HCT116 (cell line): ENCODE data around the gene SMIM32. TPM values are rescaled to one million over a fixed set of nuclear protein-coding genes. Genes with fewer than 3 reads are reported as not detected.

Source experiments
- ATAC-seq: fragments of 200-7000 bp; cut with Tn5 transposase; 2 replicates; pipeline ENCODE4 v1.9.1; 2020; ENCODE audit warnings: mild to moderate bottlenecking, moderate library complexity
- BruUV-seq: library from RNA; stranded (reverse); fragments of 400-500 nt; replicated peaks from 2 replicates; lab custom pipeline; 2021; lab: Mats Ljungman, UMichigan
- CTCF ChIA-PET: fragments of 300-600 bp; sonication (Branson Sonifier 250); formaldehyde crosslinking; loops from one replicate; lab custom pipeline; 2021; ENCODE audit warnings: antibody characterized with exemption; lab: Charles Lee
- POLR2A ChIA-PET: fragments of 300-600, 350-600 bp; sonication (Branson Sonifier 250); formaldehyde crosslinking; loops from one replicate; lab custom pipeline; 2021; ENCODE audit warnings: antibody characterized with exemption; lab: Charles Lee
- RAD21 ChIA-PET, 2 experiments: fragments of 300-600 bp; sonication (Branson Sonifier 250); formaldehyde crosslinking; loops; one replicate each; lab custom pipeline; 2023; ENCODE audit warnings: low total read pairs in 2 of 2; ENCODE audit not compliant: uncharacterized antibody in 2 of 2, unreplicated experiment in 2 of 2, low non-redundant PET in 1 of 2; lab: Charles Lee
- DNase-seq: peaks from one replicate; pipeline ENCODE4 v3.0.0-alpha.2; 2010; ENCODE audit warnings: low read depth, low spot score
- H2AFZ ChIP-seq: fragments of 200-600 bp; shearing (Covaris generic), sonication (generic); 2 replicates; pipeline ENCODE4 v1.6.1; 2017; ENCODE audit warnings: low read depth, mixed run types, mixed read lengths, antibody characterized with exemption, low read length; ENCODE audit not compliant: poor library complexity, severe bottlenecking
- H3K27ac ChIP-seq: 2 replicates; pipeline ENCODE4 v1.5.1; 2012; ENCODE audit warnings: low read depth, low read length
- H3K27me3 ChIP-seq: fragments of 200-600 bp; sonication (generic); 2 replicates; pipeline ENCODE4 v1.6.1; 2016; ENCODE audit warnings: mixed run types, low read length, mixed read lengths; ENCODE audit not compliant: insufficient read depth
- H3K36me3 ChIP-seq, 2 experiments: fragments of 200-500 bp in 1 of 2; fragments of 200-600 bp in 1 of 2; sonication (Bioruptor generic) in 1 of 2; sonication (generic) in 1 of 2; 2 replicates each; pipeline versions ENCODE4 v1.5.1 to v1.6.1; 2014 to 2016; ENCODE audit warnings: low read length in 2 of 2, inconsistent platforms in 1 of 2, mixed read lengths in 1 of 2, mixed run types in 1 of 2; ENCODE audit not compliant: insufficient read depth in 2 of 2, control insufficient read depth in 1 of 2
- H3K4me1 ChIP-seq, 2 experiments: fragments of 200-600 bp in 1 of 2; sonication (generic) in 1 of 2; 2 replicates each; pipeline versions ENCODE4 v1.5.1 to v1.6.1; 2012 to 2017; ENCODE audit warnings: low read length in 2 of 2, inconsistent platforms in 1 of 2, mild to moderate bottlenecking in 1 of 2, mixed read lengths in 1 of 2, mixed run types in 1 of 2, moderate library complexity in 1 of 2; ENCODE audit not compliant: insufficient read depth in 2 of 2, control insufficient read depth in 1 of 2
- H3K4me2 ChIP-seq: fragments of 200-600 bp; sonication (generic); 2 replicates; pipeline ENCODE4 v1.6.1; 2017; ENCODE audit warnings: mixed run types, low read length, mixed read lengths
- H3K4me3 ChIP-seq, 2 experiments: fragments of 200-600 bp in 1 of 2; sonication (generic) in 1 of 2; replicated peaks in 1 of 2; 2 replicates each; pipeline ENCODE4 v1.5.1; 2011 to 2016; ENCODE audit warnings: low read length in 2 of 2, control low read depth in 1 of 2, low read depth in 1 of 2, mild to moderate bottlenecking in 1 of 2, mixed read lengths in 1 of 2, mixed run types in 1 of 2
- H3K79me2 ChIP-seq: fragments of 200-600 bp; sonication (generic); 2 replicates; pipeline ENCODE4 v1.6.1; 2017; ENCODE audit warnings: mild to moderate bottlenecking, mixed run types, low read length, moderate library complexity, mixed read lengths; ENCODE audit not compliant: insufficient read depth
- H3K9ac ChIP-seq: fragments of 200-600 bp; sonication (generic); 2 replicates; pipeline ENCODE4 v1.6.1; 2016; ENCODE audit warnings: low read length, mixed read lengths
- H3K9me2 ChIP-seq: fragments of 200-600 bp; sonication (generic), shearing (Covaris generic); 2 replicates; pipeline ENCODE4 v1.6.1; 2017; ENCODE audit warnings: mixed run types, mild to moderate bottlenecking, moderate library complexity; ENCODE audit not compliant: insufficient read depth
- H3K9me3 ChIP-seq, 2 experiments: fragments of 200-500 bp in 1 of 2; fragments of 200-600 bp in 1 of 2; sonication (Bioruptor generic) in 1 of 2; sonication (generic) in 1 of 2; 2 replicates each; pipeline ENCODE4 v1.6.1; 2014 to 2017; ENCODE audit warnings: low read length in 2 of 2, mixed read lengths in 2 of 2, inconsistent platforms in 1 of 2, low read depth in 1 of 2, mild to moderate bottlenecking in 1 of 2, mixed run types in 1 of 2, moderate library complexity in 1 of 2; ENCODE audit not compliant: control insufficient read depth in 1 of 2, insufficient read depth in 1 of 2
- H4K20me1 ChIP-seq: fragments of 200-600 bp; sonication (generic), shearing (Covaris generic); 2 replicates; pipeline ENCODE4 v1.6.1; 2017; ENCODE audit warnings: mixed run types, mild to moderate bottlenecking, moderate library complexity; ENCODE audit not compliant: insufficient read depth
- ELF1 ChIP-seq: IDR thresholded peaks from 2 replicates; pipeline ENCODE4 v1.6.1; 2012; ENCODE audit warnings: low read depth, borderline replicate concordance
- EZH2 ChIP-seq: fragments of 200-600 bp; sonication (generic); IDR thresholded peaks from 2 replicates; pipeline ENCODE4 v1.6.1; 2017; ENCODE audit warnings: antibody characterized with exemption, mixed run types
- POLR2A ChIP-seq: IDR thresholded peaks from 2 replicates; pipeline ENCODE4 v1.7.0; 2011; ENCODE audit warnings: borderline replicate concordance; ENCODE audit not compliant: insufficient read depth, insufficient read length; ENCODE audit errors: extremely low read depth
- REST ChIP-seq: IDR thresholded peaks from 2 replicates; pipeline ENCODE4 v1.6.1; 2012; ENCODE audit warnings: low read depth
- SIN3A ChIP-seq: IDR thresholded peaks from 2 replicates; pipeline ENCODE4 v1.6.1; 2012; ENCODE audit warnings: low read depth
- SRF ChIP-seq: IDR thresholded peaks from 2 replicates; pipeline ENCODE4 v1.6.1; 2012; ENCODE audit warnings: low read depth
- ZNF274 ChIP-seq: fragments of 200-500 bp; sonication (Bioruptor generic); IDR thresholded peaks from 2 replicates; pipeline ENCODE4 v1.6.1; 2014; ENCODE audit warnings: mild to moderate bottlenecking, low read depth, low read length, inconsistent platforms
- intact Hi-C: fragments of 100-400 bp; cut with micrococcal nuclease; formaldehyde crosslinking; loops from 2 replicates; pipeline ENCODE4 v1.10.0; 2022
- total RNA-seq: library from RNA; stranded (reverse); gene quantifications from one replicate; pipeline ENCODE4 v1.2.1, GENCODE V29; 2021; ENCODE audit not compliant: unreplicated experiment
- TF ChIP-seq, protein P1 (sequence below): IDR thresholded peaks from 2 replicates; pipeline ENCODE4 v1.6.1; 2012

SMIM32 gene
- total RNA-seq, 1 experiment from 2014 or later = not detected

- no peaks in the 10 kb centered on the region for H4K20me1 ChIP-seq
- no TSS peak for BruUV-seq
- no peak overlapping the region for H3K4me3 ChIP-seq
- H3K9me3 ChIP-seq = no peaks in the 10 kb centered on the region
- H3K4me2 ChIP-seq = no peak overlapping the region
- H3K79me2 ChIP-seq = no peaks in the 10 kb centered on the region
- ChIA-PET POLR2A (interaction anchor here (0.7 kb wide), 2 partner anchors 29 to 275 kb away, joined by 7 read pairs; no protein-coding TSS in a partner anchor), CTCF (no interaction called here), RAD21 (interaction anchor here in 1 of 2 experiments (0.7 kb wide), 1 partner anchor 10 kb away, joined by 6 read pairs; no protein-coding TSS in a partner anchor)
- ATAC-seq = no peak
- no peak overlapping the region for H3K9ac ChIP-seq
- H3K27ac ChIP-seq = no peak overlapping the region
- TF ChIP-seq POLR2A (no peak), ELF1 (no peak), SIN3A (no peak), SRF (no peak), REST (no peak)
- no peaks in the 10 kb centered on the region for H3K36me3 ChIP-seq
- DNase-seq = no peak
- no peak overlapping the region for H2AFZ ChIP-seq
- H3K9me2 ChIP-seq = no peaks in the 10 kb centered on the region
- H3K27me3 ChIP-seq = peaks cover 11% of the 10 kb centered on the region; the same call in 1 of the 2 replicates
- intact Hi-C loops = no loop called here
- no peaks in the 10 kb centered on the region for H3K4me1 ChIP-seq
Measured at GRCh38 chr5:136242611-136243010, 49.6 kb upstream of the SMIM32 start.

- Histone ChIP-seq H3K4me2 (no peak overlapping the region), H3K9me2 (no peaks in the 10 kb centered on the region), H3K9ac (no peak overlapping the region)
- ATAC-seq = no peak
- no peak for TF ChIP-seq EZH2
- TF ChIP-seq, protein P1, sequence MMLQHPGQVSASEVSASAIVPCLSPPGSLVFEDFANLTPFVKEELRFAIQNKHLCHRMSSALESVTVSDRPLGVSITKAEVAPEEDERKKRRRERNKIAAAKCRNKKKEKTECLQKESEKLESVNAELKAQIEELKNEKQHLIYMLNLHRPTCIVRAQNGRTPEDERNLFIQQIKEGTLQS = no peak
- no peak for TF ChIP-seq ZNF274
- TF ChIP-seq SIN3A = no peak
- TF ChIP-seq, all 23 proteins: peak for 0
- no peaks in the 10 kb centered on the region for H3K4me1 ChIP-seq
- intact Hi-C loops = no loop called here
- DNase-seq = no peak
- no TSS peak for BruUV-seq
- ChIA-PET CTCF (no interaction called here), RAD21 (no interaction called here), POLR2A (no interaction called here)
- H3K79me2 ChIP-seq = no peaks in the 10 kb centered on the region
- H3K36me3 ChIP-seq = no peaks in the 10 kb centered on the region
- H3K9me3 ChIP-seq = no peaks in the 10 kb centered on the region
- H4K20me1 ChIP-seq = no peaks in the 10 kb centered on the region
- H3K27me3 ChIP-seq = peaks cover 8% of the 10 kb centered on the region; the same call in 1 of the 2 replicates
- H3K4me3 ChIP-seq = no peak overlapping the region
- no peak overlapping the region for H2AFZ ChIP-seq
- H3K27ac ChIP-seq = no peak overlapping the region
Measured at GRCh38 chr5:136242136-136242535, 49.2 kb upstream of the SMIM32 start.
